Central memory CD8-positive, alpha-beta T cell (primary cell): Measurements from ENCODE around the gene PPHLN1.
A peak's percentile ranks its signal among the peaks of the same experiment; 100 is the strongest.

ENCODE experiments used
- ATAC-seq: fragments of 150-1000 bp; cut with Tn5 transposase; replicated peaks from 2 replicates; pipeline ENCODE4 v1.10.0; 2022; ENCODE audit warnings: mild to moderate bottlenecking, moderate FRiP score, moderate number of reproducible peaks; ENCODE audit not compliant: poor library complexity, severe bottlenecking; ENCODE audit errors: extremely low read depth
- DNase-seq, 2 donors: peaks; one replicate each; pipeline ENCODE4 v3.0.0; 2021; ENCODE audit warnings: low spot score in 2 of 2
- H3K27ac Mint-ChIP-seq: one replicate; pipeline ENCODE4 v1.8.0; 2022; ENCODE audit warnings: low read depth, mild to moderate bottlenecking, moderate library complexity, mixed read lengths
- H3K27me3 Mint-ChIP-seq: one replicate; pipeline ENCODE4 v1.8.0; 2022; ENCODE audit warnings: mixed read lengths
- H3K36me3 Mint-ChIP-seq: one replicate; pipeline ENCODE4 v1.8.0; 2022; ENCODE audit warnings: mild to moderate bottlenecking, moderate library complexity, mixed read lengths; ENCODE audit not compliant: insufficient read depth
- H3K4me1 Mint-ChIP-seq: one replicate; pipeline ENCODE4 v1.8.0; 2022; ENCODE audit warnings: mixed read lengths
- H3K4me3 Mint-ChIP-seq: one replicate; pipeline ENCODE4 v1.8.0; 2022; ENCODE audit warnings: mild to moderate bottlenecking, moderate library complexity, mixed read lengths
- H3K9me3 Mint-ChIP-seq: one replicate; pipeline ENCODE4 v1.8.0; 2022; ENCODE audit warnings: mixed read lengths

Gene PPHLN1

GRCh38 chr12:42291680-42292079 lies 34.3 kb upstream of the PPHLN1 start:
- Mint-ChIP-seq H3K9me3 (no peaks in the 10 kb centered on the region), H3K27ac (no peak overlapping the region), H3K27me3 (peaks cover 32% of the 10 kb centered on the region), H3K4me1 (no peaks in the 10 kb centered on the region), H3K4me3 (no peak overlapping the region), H3K36me3 (peaks cover 3% of the 10 kb centered on the region)
- ATAC-seq: no peak
- DNase-seq: no peak

GRCh38 chr12:42296503-42297109 lies 29.4 kb upstream of the PPHLN1 start:
- Mint-ChIP-seq H3K36me3 (peaks cover 3% of the 10 kb centered on the region), H3K27ac (no peak overlapping the region), H3K27me3 (no peaks in the 10 kb centered on the region), H3K9me3 (no peaks in the 10 kb centered on the region), H3K4me3 (no peak overlapping the region), H3K4me1 (peaks cover 21% of the 10 kb centered on the region)
- ATAC-seq (no peak), DNase-seq (no peak)

- H3K4me1 Mint-ChIP-seq: peaks cover 21% of the 10 kb centered on the region
- no peaks in the 10 kb centered on the region for H3K27me3 Mint-ChIP-seq
- H3K36me3 Mint-ChIP-seq: peaks cover 2% of the 10 kb centered on the region
- H3K9me3 Mint-ChIP-seq: no peaks in the 10 kb centered on the region
- H3K27ac Mint-ChIP-seq: peak overlapping the region; percentile 88
- no peak for ATAC-seq
- H3K4me3 Mint-ChIP-seq: peak overlapping the region; percentile 1
- DNase-seq: no peak
These were observed 27.1 kb upstream of the PPHLN1 start for GRCh38 chr12:42298887-42299286.

DNA sequence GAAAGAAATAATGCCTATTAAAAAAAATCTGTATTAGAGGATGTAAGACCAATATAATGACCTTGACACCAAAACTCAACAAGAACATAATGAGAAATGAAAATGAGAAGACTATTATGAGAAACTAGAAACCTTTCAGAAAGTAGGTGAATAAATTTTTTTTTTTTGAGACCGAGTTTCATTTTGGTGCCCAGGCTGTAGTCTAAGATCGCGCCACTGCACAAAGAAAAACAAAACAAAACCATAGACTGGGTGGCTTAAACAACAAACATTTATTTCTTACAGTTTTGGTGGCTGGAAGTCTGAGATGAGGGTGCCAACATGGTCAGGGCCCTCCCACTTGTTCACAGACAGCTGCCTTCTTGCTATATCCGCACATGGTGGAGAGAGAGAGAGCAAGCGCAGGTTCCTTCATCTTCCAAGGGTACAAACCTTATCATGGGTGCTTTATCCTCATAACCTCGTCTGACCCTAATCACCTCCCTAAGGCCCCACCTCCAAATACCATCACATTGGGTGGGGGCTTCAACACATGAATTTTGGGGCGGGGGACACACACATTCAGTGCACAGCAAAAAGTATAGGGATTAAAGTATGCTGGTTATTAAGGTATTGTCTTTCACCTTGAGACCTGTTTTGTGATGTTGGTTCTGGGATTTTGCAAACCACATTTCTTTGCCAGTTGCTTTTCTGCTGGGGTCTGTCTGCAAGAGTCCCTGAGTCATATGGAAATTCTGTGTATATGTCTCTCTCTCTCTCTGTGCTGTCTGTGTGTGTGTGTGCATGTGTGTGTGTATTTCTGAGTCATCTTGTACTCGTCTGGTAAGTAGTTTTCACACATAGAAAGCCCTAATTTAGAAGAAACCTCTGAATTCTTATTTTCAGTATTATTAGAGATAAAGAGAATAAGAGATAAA lies 26.3 kb upstream of the PPHLN1 start:
- ATAC-seq: peak; percentile 75
- peaks cover 2% of the 10 kb centered on the region for H3K36me3 Mint-ChIP-seq
- peaks cover 21% of the 10 kb centered on the region for H3K4me1 Mint-ChIP-seq
- peak in 1 of 2 donors; percentile 26 for DNase-seq
- H3K27me3 Mint-ChIP-seq: no peaks in the 10 kb centered on the region
- H3K27ac Mint-ChIP-seq: peak overlapping the region; percentile 88
- H3K9me3 Mint-ChIP-seq: no peaks in the 10 kb centered on the region
- H3K4me3 Mint-ChIP-seq: peak overlapping the region; percentile 1

- no peak overlapping the region for H3K27ac Mint-ChIP-seq
- H3K9me3 Mint-ChIP-seq: no peaks in the 10 kb centered on the region
- no peaks in the 10 kb centered on the region for H3K4me1 Mint-ChIP-seq
- no peak for ATAC-seq
- no peak overlapping the region for H3K4me3 Mint-ChIP-seq
- H3K27me3 Mint-ChIP-seq: no peaks in the 10 kb centered on the region
- H3K36me3 Mint-ChIP-seq: peaks cover 5% of the 10 kb centered on the region
- DNase-seq: no peak
These were observed 19.7 kb upstream of the PPHLN1 start for GRCh38 chr12:42306297-42306696.

- H3K36me3 Mint-ChIP-seq: peaks cover 10% of the 10 kb centered on the region
- no peaks in the 10 kb centered on the region for H3K27me3 Mint-ChIP-seq
- H3K9me3 Mint-ChIP-seq: no peaks in the 10 kb centered on the region
- H3K4me1 Mint-ChIP-seq: no peaks in the 10 kb centered on the region
- H3K4me3 Mint-ChIP-seq: no peak overlapping the region
- H3K27ac Mint-ChIP-seq: no peak overlapping the region
- ATAC-seq (no peak), DNase-seq (no peak)
These were observed 17.6 kb upstream of the PPHLN1 start for GRCh38 chr12:42308390-42308789.

DNA sequence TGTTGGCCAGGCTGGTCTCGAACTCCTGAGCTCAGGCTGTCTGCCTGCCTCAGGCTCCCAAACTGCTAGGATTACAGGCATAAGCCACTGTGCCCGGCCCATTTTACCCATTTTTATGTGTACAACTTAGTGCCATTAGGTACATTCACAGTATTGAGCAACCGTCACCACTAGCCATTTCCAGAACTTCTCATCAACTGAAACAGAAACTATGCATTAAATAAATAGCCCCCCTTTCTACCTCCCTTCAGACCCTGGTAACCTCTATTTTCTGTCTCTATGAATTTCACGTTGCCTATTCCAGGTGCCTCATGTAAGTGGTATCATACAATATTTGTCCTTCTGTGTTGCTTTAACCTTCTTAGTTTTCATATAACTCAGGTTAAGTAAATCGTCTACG lies 16.0 kb upstream of the PPHLN1 start:
- Mint-ChIP-seq H3K36me3 (peaks cover 23% of the 10 kb centered on the region), H3K27me3 (no peaks in the 10 kb centered on the region), H3K4me3 (no peak overlapping the region)

DNA sequence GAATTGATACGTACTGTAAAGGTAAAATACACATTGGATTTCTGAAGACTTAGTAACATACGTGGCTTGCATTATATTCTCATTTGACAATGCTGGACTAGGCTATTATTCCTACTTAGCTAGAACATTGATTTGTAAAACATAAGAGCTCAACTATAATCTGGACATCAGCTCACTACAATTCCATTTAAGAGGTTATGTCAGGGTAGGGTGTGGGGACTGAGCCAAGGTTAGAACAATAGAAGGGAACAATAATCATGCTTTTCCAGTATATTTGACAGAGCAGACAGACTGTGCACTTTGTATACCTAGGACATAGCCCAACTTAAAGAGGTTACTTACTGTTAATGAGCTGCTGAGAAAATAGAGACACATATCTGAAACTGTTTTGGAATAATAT lies 10.9 kb upstream of the PPHLN1 start:
- DNase-seq: no peak
- H3K36me3 Mint-ChIP-seq: peaks cover 30% of the 10 kb centered on the region
- H3K4me3 Mint-ChIP-seq: no peak overlapping the region
- no peaks in the 10 kb centered on the region for H3K27me3 Mint-ChIP-seq
- no peak for ATAC-seq
- H3K9me3 Mint-ChIP-seq: no peaks in the 10 kb centered on the region
- H3K4me1 Mint-ChIP-seq: no peaks in the 10 kb centered on the region
- H3K27ac Mint-ChIP-seq: no peak overlapping the region

More for the DNA sequence above, 16.0 kb upstream of the PPHLN1 start:
- no peaks in the 10 kb centered on the region for H3K9me3 Mint-ChIP-seq
- DNase-seq (no peak), ATAC-seq (no peak)
- no peaks in the 10 kb centered on the region for H3K4me1 Mint-ChIP-seq
- no peak overlapping the region for H3K27ac Mint-ChIP-seq

DNA sequence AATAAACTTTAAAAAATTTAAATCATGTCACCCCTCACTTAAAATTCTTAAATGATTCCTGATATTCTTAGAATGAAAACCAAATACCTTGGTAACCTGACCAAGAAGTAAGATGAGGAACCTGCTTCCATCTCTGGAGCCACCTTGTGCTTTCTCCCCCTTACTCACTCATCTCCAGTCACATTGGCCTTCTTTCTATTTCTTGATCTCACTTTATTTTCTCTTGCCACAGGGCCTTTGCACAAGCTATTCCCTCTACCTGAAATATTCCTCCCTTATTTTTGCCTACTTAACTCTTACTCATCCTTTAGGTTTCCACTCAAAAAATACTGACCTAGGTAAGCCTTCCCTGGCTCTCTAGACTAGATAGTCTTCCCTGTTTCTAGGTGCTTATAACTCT lies 5.2 kb upstream of the PPHLN1 start:
- DNase-seq (no peak), ATAC-seq (no peak)
- Mint-ChIP-seq H3K27me3 (no peaks in the 10 kb centered on the region), H3K4me1 (peaks cover 17% of the 10 kb centered on the region), H3K4me3 (no peak overlapping the region), H3K36me3 (peaks cover 20% of the 10 kb centered on the region), H3K27ac (no peak overlapping the region), H3K9me3 (no peaks in the 10 kb centered on the region)

DNA sequence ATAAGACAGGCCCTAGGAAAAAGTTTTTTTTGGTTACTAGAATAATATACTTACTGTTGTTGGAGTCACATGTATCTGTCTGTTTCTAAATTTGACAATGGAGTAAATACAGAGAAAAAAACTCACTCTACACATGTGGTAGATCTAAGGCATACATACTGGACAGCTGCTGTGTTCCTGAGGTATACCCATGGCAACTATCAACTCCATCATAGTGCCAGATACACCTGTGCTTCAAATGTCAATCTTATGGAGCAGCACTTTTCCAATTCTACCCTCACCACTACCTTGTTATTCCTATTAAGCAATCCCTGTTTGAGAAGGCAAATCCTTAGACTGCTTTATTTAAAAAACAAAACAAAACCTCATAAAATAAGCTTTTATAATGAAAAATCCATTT lies 3.4 kb upstream of the PPHLN1 start:
- H3K4me1 Mint-ChIP-seq: peaks cover 34% of the 10 kb centered on the region

GRCh38 chr12:42323856-42324255 lies 2.1 kb upstream of the PPHLN1 start:
- Mint-ChIP-seq H3K27ac (no peak overlapping the region), H3K36me3 (peaks cover 28% of the 10 kb centered on the region), H3K27me3 (no peaks in the 10 kb centered on the region), H3K9me3 (no peaks in the 10 kb centered on the region), H3K4me3 (no peak overlapping the region), H3K4me1 (peaks cover 42% of the 10 kb centered on the region)
- no peak for ATAC-seq
- no peak for DNase-seq

More for the DNA sequence above, 3.4 kb upstream of the PPHLN1 start:
- DNase-seq: no peak
- H3K9me3 Mint-ChIP-seq: no peaks in the 10 kb centered on the region
- no peak for ATAC-seq
- no peak overlapping the region for H3K27ac Mint-ChIP-seq
- H3K36me3 Mint-ChIP-seq: peaks cover 24% of the 10 kb centered on the region
- no peaks in the 10 kb centered on the region for H3K27me3 Mint-ChIP-seq
- H3K4me3 Mint-ChIP-seq: no peak overlapping the region

DNA sequence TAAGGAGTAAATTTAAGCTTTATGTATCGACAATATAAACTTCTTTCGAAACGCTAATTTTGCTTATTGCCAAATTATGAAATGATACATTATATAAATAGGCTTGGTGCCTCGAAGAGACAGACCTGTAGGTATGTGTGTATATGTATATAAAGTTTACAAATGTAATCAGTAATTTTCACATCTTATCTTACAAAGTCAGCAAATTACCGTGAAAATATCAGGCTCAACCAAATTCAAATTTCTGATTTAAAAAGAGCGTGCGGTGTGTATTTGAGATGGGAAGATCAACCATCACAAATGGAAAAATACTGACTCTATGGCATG lies 678 bp upstream of the PPHLN1 start:
- no peaks in the 10 kb centered on the region for H3K9me3 Mint-ChIP-seq
- H3K4me1 Mint-ChIP-seq: peaks cover 52% of the 10 kb centered on the region
- ATAC-seq: no peak
- no peak for DNase-seq
- H3K36me3 Mint-ChIP-seq: peaks cover 30% of the 10 kb centered on the region
- no peaks in the 10 kb centered on the region for H3K27me3 Mint-ChIP-seq
- H3K27ac Mint-ChIP-seq: peak overlapping the region; percentile 99
- peak overlapping the region; percentile 95 for H3K4me3 Mint-ChIP-seq
